HG02642 (cell line): Measurements from ENCODE around the gene IL11RA.
A peak's percentile ranks its signal among the peaks of the same experiment; 100 is the strongest.

ENCODE experiments used
- ATAC-seq: cut with Tn5 transposase; IDR thresholded peaks from one replicate; pipeline ENCODE4 v1.9.1; 2021; ENCODE audit warnings: mild to moderate bottlenecking; ENCODE audit not compliant: unreplicated experiment, poor library complexity

The IL11RA gene

GRCh38 chr9:34651876-34652601 lies at the start of gene IL11RA:
TSS of gene IL11RA (plus strand) at chr9:34652185. CDS start at chr9:34655218, 3,033 bp downstream.
- ATAC-seq: no peak

- ATAC-seq: peak; percentile 66
These were observed 48.3 kb upstream of the IL11RA start for GRCh38 chr9:34603610-34604231.

GRCh38 chr9:34606190-34606589 lies 45.8 kb upstream of the IL11RA start:
- no peak for ATAC-seq

GRCh38 chr9:34606905-34607304 lies 45.1 kb upstream of the IL11RA start:
- no peak for ATAC-seq

GRCh38 chr9:34607331-34607730 lies 44.7 kb upstream of the IL11RA start:
- no peak for ATAC-seq

- ATAC-seq: no peak
These were observed 41.4 kb upstream of the IL11RA start for GRCh38 chr9:34610434-34611206.

- peak; percentile 6 for ATAC-seq
These were observed 40.7 kb upstream of the IL11RA start for GRCh38 chr9:34611251-34611810.

GRCh38 chr9:34611811-34612787 lies 39.9 kb upstream of the IL11RA start, which contains the start of gene RPP25L:
TSS of gene RPP25L (minus strand) at chr9:34612097. CDS start at chr9:34611296, 801 bp downstream.
- peak; percentile 86 for ATAC-seq

GRCh38 chr9:34612788-34613390 lies 39.1 kb upstream of the IL11RA start:
- ATAC-seq: peak; percentile 47

GRCh38 chr9:34615132-34615531 lies 36.9 kb upstream of the IL11RA start:
- ATAC-seq: no peak

- ATAC-seq: peak; percentile 98
These were observed 31.7 kb upstream of the IL11RA start, which contains the start of gene DCTN3 for GRCh38 chr9:34620061-34620994. TSS of gene DCTN3 (minus strand) at chr9:34620495. CDS start at chr9:34620464, 31 bp downstream.

- no peak for ATAC-seq
These were observed 28.4 kb upstream of the IL11RA start for GRCh38 chr9:34623374-34624235.

- ATAC-seq: no peak
These were observed 27.4 kb upstream of the IL11RA start for GRCh38 chr9:34624475-34625185.

- no peak for ATAC-seq
These were observed 26.8 kb upstream of the IL11RA start for GRCh38 chr9:34625186-34625486.

- ATAC-seq: no peak
These were observed 24.0 kb upstream of the IL11RA start for GRCh38 chr9:34627716-34628655.
